ENCODE data around the gene PLAU. TPM values are rescaled to one million over a fixed set of nuclear protein-coding genes. Genes with fewer than 3 reads are reported as not detected.

PLAU gene
- total and polyA plus RNA-seq, 2 of the 13 experiments (the other 11 are each of a cell fraction or from before 2014, with no cell fraction given): 0.45 to 11.2 TPM

DNA sequence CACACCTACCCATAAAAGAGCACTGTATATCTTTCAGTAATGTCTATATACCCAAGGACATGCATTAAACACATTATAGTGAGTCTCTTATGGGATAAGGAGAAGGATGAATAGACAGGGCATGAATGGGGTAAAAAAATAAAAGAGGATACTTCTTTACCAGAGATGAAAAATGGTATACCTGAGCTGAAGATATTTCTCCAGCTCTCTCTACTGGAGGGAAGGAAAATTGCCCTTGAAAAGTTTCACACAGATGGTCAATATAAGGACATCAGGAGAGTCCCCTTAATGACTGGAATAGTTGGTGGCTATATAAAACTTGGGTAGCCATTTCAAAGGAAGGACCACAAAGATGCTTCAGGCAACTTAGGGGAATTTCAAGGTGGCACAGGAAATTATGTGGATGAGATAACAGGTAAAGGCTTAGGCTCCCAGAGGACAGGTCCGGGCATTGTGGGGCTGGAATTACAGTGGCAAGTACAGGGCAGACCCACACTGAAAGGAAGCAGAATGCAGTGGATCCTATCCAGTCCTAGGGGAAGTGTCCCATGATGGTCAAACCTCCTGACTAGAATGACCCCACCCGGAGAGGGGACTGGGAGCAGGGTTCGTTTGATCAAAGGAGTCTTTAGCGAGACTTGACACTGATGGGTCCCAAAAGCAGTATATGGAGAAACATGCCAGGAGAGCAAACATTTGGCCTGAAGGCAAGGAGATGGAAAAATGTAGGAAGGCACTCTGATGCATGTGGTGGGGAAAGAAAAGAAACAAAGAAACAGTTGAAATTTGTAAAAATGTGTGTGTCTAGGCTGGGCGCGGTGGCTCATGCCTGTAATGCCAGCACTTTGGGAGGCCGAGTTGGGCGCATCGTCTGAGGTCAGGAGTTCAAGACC is 35.6 kb downstream of the PLAU start:
- in situ Hi-C loops (cut with HindIII; ENCODE audit: extremely low pct_ligation_motif_present, low pct_unique_long_range_greater_than_20kb) (no loop called here), intact Hi-C loops (cut with micrococcal nuclease; ENCODE audit: unreplicated experiment) (loop anchor here (10.0 kb wide), 1 partner anchor 138 kb away; no protein-coding TSS in a partner anchor)
- H3K9me3 ChIP-seq (ENCODE audit: low read length): no peaks in the 10 kb centered on the region
- CTCF ChIA-PET (ENCODE audit: low intra/inter-chr PET ratio, low total read pairs): no interaction called here
- H3K4me2 ChIP-seq (ENCODE audit: low read depth, low read length): no peak overlapping the region
- no peaks in the 10 kb centered on the region for H3K4me1 ChIP-seq (ENCODE audit: insufficient read depth, low read length)
- H3K4me3 ChIP-seq (replicated peaks in 1 of 3; ENCODE audit: insufficient read depth in 1 of 3, low read depth in 2 of 3, low read length in 3 of 3): no peak overlapping the region
- no peak overlapping the region for H3K27ac ChIP-seq (ENCODE audit: extremely low read length, insufficient read depth, low read length)
- 0 out of 5 replicates have a peak, but pooled peaks cover 0 to 6% of the 10 kb centered on the region in 2 experiments for H3K27me3 ChIP-seq (ENCODE audit: control insufficient read depth in 1 of 2, insufficient read depth in 2 of 2, low read length in 2 of 2)
- POLR2A ChIA-PET: no interaction called here
- FAIRE-seq: no peak
- no peak overlapping the region for H3K9ac ChIP-seq (ENCODE audit: insufficient read depth, low read depth, low read length)
- no peak for ATAC-seq
- no peaks in the 10 kb centered on the region for H3K36me3 ChIP-seq (replicated peaks in 1 of 2; ENCODE audit: control insufficient read depth in 1 of 2, insufficient read depth in 2 of 2, low read length in 2 of 2)
- no TSS peak for BruUV-seq (replicated peaks)
- WGBS (ENCODE audit: low lambda C conversion rate): 31% methylated on average over 8 of the region's 9 CpGs
- no peaks in the 10 kb centered on the region for H3K79me2 ChIP-seq (ENCODE audit: insufficient read depth, low read length)
- no peaks in the 10 kb centered on the region for H4K20me1 ChIP-seq (ENCODE audit: insufficient read depth, low read length)
- no peak overlapping the region for H2AFZ ChIP-seq (ENCODE audit: low read length)
- DNase-seq (ENCODE audit: low spot score): no peak
- TF ChIP-seq ZNF451 (CRISPR knock-in tag; IDR thresholded peaks at IDR 0.05) (no peak), ZNF207 (IDR thresholded peaks at IDR 0.05; ENCODE audit: borderline replicate concordance) (no peak), GFI1 (CRISPR knock-in tag; IDR thresholded peaks at IDR 0.05; ENCODE audit: borderline replicate concordance) (no peak), MYPOP (CRISPR knock-in tag; IDR thresholded peaks at IDR 0.05) (no peak), NCOA1 (CRISPR knock-in tag; IDR thresholded peaks at IDR 0.05) (no peak), ERF (CRISPR knock-in tag; IDR thresholded peaks at IDR 0.05) (no peak), ZNF33A (CRISPR knock-in tag; IDR thresholded peaks at IDR 0.05; ENCODE audit: borderline replicate concordance) (no peak), MIXL1 (CRISPR knock-in tag; IDR thresholded peaks at IDR 0.05) (no peak), TIGD3 (CRISPR knock-in tag; IDR thresholded peaks at IDR 0.05; ENCODE audit: borderline replicate concordance) (no peak), MAF1 (CRISPR knock-in tag; IDR thresholded peaks at IDR 0.05; ENCODE audit: borderline replicate concordance) (no peak)
- TF ChIP-seq, protein P1, sequence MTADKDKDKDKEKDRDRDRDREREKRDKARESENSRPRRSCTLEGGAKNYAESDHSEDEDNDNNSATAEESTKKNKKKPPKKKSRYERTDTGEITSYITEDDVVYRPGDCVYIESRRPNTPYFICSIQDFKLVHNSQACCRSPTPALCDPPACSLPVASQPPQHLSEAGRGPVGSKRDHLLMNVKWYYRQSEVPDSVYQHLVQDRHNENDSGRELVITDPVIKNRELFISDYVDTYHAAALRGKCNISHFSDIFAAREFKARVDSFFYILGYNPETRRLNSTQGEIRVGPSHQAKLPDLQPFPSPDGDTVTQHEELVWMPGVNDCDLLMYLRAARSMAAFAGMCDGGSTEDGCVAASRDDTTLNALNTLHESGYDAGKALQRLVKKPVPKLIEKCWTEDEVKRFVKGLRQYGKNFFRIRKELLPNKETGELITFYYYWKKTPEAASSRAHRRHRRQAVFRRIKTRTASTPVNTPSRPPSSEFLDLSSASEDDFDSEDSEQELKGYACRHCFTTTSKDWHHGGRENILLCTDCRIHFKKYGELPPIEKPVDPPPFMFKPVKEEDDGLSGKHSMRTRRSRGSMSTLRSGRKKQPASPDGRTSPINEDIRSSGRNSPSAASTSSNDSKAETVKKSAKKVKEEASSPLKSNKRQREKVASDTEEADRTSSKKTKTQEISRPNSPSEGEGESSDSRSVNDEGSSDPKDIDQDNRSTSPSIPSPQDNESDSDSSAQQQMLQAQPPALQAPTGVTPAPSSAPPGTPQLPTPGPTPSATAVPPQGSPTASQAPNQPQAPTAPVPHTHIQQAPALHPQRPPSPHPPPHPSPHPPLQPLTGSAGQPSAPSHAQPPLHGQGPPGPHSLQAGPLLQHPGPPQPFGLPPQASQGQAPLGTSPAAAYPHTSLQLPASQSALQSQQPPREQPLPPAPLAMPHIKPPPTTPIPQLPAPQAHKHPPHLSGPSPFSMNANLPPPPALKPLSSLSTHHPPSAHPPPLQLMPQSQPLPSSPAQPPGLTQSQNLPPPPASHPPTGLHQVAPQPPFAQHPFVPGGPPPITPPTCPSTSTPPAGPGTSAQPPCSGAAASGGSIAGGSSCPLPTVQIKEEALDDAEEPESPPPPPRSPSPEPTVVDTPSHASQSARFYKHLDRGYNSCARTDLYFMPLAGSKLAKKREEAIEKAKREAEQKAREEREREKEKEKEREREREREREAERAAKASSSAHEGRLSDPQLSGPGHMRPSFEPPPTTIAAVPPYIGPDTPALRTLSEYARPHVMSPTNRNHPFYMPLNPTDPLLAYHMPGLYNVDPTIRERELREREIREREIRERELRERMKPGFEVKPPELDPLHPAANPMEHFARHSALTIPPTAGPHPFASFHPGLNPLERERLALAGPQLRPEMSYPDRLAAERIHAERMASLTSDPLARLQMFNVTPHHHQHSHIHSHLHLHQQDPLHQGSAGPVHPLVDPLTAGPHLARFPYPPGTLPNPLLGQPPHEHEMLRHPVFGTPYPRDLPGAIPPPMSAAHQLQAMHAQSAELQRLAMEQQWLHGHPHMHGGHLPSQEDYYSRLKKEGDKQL (CRISPR knock-in tag; IDR thresholded peaks at IDR 0.05; ENCODE audit: low read depth): no peak
- TF ChIP-seq, protein P2, sequence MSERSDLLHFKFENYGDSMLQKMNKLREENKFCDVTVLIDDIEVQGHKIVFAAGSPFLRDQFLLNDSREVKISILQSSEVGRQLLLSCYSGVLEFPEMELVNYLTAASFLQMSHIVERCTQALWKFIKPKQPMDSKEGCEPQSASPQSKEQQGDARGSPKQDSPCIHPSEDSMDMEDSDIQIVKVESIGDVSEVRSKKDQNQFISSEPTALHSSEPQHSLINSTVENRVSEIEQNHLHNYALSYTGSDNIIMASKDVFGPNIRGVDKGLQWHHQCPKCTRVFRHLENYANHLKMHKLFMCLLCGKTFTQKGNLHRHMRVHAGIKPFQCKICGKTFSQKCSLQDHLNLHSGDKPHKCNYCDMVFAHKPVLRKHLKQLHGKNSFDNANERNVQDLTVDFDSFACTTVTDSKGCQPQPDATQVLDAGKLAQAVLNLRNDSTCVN (CRISPR knock-in tag; IDR thresholded peaks at IDR 0.05; ENCODE audit: borderline replicate concordance): no peak
- TF ChIP-seq, protein P3, sequence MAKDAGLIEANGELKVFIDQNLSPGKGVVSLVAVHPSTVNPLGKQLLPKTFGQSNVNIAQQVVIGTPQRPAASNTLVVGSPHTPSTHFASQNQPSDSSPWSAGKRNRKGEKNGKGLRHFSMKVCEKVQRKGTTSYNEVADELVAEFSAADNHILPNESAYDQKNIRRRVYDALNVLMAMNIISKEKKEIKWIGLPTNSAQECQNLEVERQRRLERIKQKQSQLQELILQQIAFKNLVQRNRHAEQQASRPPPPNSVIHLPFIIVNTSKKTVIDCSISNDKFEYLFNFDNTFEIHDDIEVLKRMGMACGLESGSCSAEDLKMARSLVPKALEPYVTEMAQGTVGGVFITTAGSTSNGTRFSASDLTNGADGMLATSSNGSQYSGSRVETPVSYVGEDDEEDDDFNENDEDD (CRISPR knock-in tag; IDR thresholded peaks at IDR 0.05; ENCODE audit: borderline replicate concordance): no peak
